SKM-1 treated with dmso at 0.1 percent for 144 hours (cell line): ENCODE results near the gene WDR49.
"Not testable (repeated sequence)": the region's sequence is repeated elsewhere in the genome, so short reads cannot be mapped to it uniquely, and the experiment has no call there.

ENCODE experiments used
- DNase-seq: peaks from one replicate; lab custom pipeline; 2025; ENCODE audit not compliant: unreplicated experiment; lab: John Stamatoyannopoulos, UW

WDR49 gene

GRCh38 chr3:167615030-167615429, 38.7 kb downstream of the WDR49 start:
- DNase-seq = no peak

DNA sequence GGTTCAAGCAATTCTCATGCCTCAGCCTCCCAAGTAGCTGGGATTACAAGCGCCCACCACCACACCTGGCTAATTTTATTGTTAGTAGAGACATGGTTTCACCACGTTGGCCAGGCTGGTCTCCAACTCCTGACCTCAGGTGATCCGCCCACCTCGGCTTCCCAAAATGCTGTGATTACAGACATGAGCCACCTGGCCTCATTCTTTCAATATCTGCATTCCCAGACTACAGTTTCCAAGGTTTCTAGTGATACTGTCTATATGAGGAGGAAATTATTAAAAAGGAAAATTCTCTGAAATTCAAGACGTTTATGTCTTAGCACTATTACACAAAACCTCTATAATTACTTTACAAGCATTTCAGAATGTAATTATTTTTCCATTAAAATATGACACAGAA, 39.5 kb downstream of the WDR49 start:
- DNase-seq = not testable (repeated sequence)

DNA sequence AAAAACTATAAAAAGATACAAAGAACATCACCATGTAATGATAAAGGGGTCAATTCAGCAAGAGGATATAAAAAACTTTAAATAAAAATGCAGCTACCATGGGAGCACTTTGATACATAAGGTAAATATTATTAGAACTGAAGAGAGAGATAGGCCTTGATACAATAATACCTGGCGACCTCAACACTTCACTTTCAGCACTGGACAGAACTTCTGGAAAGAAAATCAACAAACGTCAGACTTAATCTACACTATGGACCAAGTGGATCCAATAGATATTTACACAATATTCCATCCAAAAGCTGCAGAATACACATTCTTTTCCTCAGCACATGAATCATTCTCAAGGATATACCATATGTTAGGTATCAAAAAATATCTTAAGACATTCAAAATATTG, 42.0 kb downstream of the WDR49 start:
- no peak for DNase-seq

- no peak for DNase-seq
These were observed 44.6 kb downstream of the WDR49 start for GRCh38 chr3:167609156-167609555.

DNA sequence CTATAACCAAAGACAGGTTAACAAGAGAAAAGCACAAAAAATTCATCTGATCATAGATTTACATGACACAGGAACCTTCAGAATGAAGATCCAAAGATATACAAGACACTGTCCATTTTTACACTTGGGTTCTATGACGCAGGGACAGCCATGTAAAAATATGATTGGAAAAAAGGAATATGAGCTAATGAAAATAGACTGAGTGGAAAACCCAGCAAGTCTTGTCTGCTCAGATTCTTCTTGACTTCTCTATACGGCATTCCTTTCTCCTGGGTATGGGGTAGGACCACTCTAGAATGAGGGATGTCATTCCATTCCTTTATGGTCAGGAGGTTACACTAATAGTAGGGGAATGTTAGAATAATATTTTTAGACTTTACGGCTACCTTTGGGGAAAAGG, 46.9 kb downstream of the WDR49 start:
- DNase-seq = no peak

GRCh38 chr3:167605871-167606270, 47.9 kb downstream of the WDR49 start:
- no peak for DNase-seq

- no peak for DNase-seq
These were observed 51.7 kb downstream of the WDR49 start for GRCh38 chr3:167602041-167602440.

- no peak for DNase-seq
These were observed 66.1 kb downstream of the WDR49 start for GRCh38 chr3:167587651-167588050.

DNA sequence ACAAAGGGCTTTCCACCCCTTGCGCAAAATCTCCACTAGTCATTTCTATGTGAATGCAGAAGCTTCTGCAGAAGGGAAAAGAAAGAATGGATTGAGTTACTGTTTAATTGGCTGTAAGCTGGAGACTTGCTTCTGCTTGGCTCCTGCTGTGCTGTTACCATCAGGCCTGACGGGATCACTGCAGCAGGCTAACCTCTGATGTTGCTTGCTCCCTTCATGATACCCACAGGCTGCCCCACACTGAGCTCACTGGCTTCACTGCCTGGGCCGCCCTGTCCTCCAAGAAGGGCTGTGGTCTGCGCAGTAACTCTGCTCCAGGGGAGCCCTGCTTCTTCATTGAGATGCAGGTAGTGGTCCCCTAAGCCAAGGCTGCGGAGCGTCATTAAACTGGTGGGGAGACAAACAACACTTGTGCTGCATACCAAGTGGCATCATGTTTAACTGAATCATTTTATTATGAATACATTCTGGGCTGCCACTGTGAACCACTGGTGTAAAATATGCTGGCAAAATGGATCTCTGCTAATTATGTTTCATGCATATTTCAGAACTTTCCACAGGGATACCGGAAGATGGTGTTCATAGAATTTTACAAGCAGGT, 78.6 kb downstream of the WDR49 start:
- no peak for DNase-seq

GRCh38 chr3:167572991-167573390, 80.8 kb downstream of the WDR49 start:
- DNase-seq = no peak

GRCh38 chr3:167568634-167569033, 85.1 kb downstream of the WDR49 start:
- no peak for DNase-seq

DNA sequence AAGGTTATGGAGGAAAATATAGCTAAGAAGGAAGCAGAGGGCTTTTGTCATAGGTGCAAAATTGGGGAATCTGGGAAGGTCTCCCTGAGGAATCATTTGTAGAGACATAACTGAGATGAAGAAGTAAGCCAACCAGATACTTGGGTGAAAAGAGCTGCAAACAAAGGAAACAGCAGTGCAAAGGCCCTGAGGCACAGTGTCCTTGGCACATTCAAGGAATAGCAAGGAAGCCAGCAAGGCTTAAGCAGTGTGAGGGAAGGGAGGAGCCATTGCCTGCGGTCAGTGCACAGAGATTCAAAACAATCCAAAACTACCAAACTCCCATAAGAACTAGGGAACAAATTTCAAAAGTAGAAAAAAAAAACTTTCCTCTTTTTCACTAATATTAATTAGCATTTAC, 88.3 kb downstream of the WDR49 start:
- no peak for DNase-seq

DNA sequence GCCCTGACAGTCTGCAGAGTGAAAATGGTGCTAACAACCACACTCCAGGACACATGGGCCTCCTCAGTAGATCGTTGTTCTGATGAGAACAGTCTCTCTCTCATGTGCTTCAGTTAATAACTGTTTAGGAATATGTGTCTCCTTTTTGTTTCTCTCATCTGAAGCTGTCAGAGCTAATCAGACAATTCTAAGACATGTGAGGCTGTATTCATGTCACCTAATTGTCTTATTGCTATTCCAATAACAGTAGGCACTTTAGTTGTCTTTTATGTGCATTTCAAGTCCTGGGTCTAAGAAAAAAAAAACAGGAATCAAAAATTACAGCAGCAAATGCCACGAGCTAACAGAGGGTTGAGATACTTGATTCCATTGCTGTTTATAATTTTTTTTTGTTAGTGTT, 89.1 kb downstream of the WDR49 start:
- no peak for DNase-seq

GRCh38 chr3:167559924-167560323, 93.8 kb downstream of the WDR49 start:
- no peak for DNase-seq

DNA sequence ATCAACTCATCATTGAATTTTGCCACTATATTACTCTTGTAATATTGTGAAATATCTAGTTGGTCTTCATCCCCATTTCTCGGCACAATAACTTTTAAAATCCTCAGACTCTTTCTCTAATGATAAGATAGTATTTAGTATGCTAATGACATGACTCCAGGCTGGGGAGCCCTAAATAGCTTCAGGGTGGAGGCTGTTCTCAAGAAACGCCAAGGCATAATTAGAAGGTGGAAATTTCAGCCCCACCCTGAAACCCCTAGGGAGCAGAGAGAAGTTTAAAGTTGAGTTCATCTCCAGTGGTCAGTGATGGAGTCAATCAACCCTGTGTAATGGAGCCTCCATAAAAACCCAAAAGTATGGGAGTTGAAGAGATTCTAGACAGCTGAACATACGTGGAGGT, 98.8 kb downstream of the WDR49 start:
- no peak for DNase-seq

- no peak for DNase-seq
These were observed 115.7 kb downstream of the WDR49 start for GRCh38 chr3:167538081-167538480.

- DNase-seq = peak; percentile 93
These were observed 132.8 kb downstream of the WDR49 start for GRCh38 chr3:167521006-167521355.

DNA sequence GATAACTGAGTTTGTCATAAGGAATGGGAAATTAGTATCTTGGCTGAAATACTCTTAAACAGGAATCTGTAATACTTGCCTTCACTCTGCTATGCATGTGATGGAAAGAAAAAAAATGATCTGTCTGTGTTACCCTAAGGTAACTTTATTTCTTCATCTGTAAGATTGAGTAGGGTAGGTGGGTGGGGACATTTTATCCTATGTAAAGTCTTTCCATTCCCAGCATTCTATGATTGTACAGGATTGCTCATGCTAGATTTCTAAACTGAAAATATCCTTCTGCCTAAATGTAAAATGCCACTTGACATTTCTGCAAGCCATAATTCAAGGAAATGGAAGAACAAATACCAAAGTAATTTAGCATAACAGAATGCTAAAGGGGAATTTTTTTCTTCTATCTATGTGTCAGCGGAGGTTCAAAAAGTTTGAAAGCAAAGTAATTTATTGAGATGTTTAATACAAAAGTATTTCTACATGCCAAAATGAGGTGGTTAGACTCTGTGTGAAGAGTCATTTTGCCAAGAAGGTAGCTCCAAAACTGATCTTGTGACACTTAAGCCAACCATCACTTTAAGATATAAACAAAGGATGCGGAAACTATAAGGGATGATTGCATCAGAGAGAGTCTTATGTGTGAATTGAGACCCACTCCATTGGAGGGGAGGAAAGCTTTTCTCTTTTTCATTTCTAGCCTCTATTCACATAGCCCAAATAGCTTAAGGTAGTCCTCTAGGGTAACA, 133.3 kb downstream of the WDR49 start:
- DNase-seq = peak; percentile 89

DNA sequence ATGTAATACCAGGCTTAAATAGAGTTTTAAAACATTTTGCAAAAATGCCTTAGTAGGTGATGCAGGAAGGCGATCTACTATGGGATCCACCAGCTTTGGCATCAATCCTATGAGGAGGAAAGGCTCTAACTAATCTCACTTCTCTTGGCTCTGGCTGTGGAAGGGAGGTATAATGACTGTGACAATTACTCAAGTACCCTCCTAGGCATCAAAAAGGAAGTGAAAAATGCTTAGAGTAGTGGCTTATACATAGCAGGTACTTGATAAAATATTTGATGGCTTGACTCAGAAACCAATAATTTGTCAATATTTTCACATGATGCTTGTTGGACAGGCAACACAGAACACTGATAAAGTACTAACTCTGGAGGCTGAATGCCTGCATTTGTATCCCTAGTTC, 145.8 kb downstream of the WDR49 start:
- peak; percentile 15 for DNase-seq

DNA sequence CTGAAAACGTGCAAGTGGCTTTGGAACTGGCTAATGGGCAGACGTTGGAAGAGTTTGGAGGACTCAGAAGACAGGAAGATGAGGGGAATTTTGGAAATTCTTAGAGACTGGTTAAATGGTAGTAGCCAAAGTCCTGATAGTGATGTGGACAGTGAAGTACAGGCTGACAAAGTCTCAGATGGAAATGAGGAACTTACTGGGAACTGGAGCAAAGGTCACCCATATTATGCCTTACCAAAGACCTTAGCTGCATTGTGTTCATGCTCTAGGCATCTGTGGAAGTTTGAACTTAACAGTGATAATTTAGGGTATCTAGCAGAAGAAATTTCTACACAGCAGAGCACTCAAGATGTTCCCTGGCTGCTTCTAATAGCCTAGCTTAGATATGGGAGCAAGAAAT, 151.3 kb downstream of the WDR49 start:
- DNase-seq = peak; percentile 55

DNA sequence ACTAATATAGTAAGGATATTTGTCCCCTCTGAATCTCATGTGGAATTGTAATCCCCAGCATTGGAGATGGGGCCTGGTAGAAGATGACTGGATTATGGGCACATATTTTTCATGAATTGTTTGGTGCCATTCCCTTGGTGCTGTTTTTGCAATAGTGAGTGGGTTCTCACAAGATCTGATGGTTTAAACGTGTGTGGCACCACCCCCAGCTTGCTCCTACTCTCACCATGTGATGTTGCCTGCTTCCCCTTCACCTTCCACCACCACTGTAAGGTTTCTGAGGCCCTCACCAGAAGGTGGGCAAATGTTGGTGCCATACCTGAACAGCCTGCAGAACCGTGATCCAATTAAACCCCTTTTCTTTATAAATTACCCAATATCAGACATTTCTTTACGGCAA, 151.8 kb downstream of the WDR49 start:
- no peak for DNase-seq

GRCh38 chr3:167497903-167498302, 155.8 kb downstream of the WDR49 start:
- no peak for DNase-seq

GRCh38 chr3:167493244-167493643, 160.5 kb downstream of the WDR49 start:
- no peak for DNase-seq
